ENCODE data around the gene XRCC4.

Gene XRCC4

DNA sequence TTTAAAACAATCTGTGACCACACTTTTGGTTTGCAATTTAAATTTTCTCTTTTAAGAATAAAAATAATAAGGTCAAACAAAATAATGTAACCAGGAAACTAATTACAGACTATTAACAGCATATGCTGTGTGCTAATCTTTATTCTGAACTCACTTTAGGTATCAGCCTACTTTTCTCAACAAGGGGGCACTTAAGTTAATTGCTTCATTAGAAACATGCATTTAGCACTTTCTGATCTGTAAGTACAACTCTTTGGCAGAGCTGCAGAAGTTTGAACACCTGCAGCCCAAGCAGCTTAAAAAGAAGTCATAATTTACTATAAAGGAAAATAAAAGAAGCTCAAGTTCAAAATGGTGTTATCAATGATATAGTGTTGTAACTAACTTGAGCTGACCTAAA is 21.7 kb downstream of the XRCC4 start:
- H3K4me3 ChIP-seq (ENCODE audit: low read depth, low read length), result no peak overlapping the region
- TF ChIP-seq, protein P1, sequence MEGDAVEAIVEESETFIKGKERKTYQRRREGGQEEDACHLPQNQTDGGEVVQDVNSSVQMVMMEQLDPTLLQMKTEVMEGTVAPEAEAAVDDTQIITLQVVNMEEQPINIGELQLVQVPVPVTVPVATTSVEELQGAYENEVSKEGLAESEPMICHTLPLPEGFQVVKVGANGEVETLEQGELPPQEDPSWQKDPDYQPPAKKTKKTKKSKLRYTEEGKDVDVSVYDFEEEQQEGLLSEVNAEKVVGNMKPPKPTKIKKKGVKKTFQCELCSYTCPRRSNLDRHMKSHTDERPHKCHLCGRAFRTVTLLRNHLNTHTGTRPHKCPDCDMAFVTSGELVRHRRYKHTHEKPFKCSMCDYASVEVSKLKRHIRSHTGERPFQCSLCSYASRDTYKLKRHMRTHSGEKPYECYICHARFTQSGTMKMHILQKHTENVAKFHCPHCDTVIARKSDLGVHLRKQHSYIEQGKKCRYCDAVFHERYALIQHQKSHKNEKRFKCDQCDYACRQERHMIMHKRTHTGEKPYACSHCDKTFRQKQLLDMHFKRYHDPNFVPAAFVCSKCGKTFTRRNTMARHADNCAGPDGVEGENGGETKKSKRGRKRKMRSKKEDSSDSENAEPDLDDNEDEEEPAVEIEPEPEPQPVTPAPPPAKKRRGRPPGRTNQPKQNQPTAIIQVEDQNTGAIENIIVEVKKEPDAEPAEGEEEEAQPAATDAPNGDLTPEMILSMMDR (IDR thresholded peaks at IDR 0.05; ENCODE audit: low read depth, low read length), result no peak

DNA sequence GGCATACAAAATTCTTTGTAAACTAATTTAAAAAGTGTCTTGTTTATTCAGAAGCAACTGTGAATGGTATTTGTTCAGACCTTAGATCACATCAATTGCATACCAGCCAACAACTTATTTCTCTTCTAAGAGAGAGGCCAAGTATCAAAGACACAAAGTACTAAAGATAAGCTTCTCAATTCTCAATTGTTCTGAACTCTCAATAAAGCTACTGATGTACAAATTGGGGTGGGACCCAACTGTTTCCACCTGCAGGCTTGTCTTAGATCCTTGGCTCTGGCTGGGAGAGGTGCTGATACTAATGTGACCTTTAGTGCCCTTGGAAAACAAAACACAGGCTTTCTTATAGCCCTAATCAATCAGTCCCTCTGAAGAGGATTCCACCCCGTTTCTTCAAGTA is 22.1 kb downstream of the XRCC4 start:
- no peak overlapping the region for H3K4me3 ChIP-seq (ENCODE audit: low read depth, low read length)
- TF ChIP-seq, protein P1 (IDR thresholded peaks at IDR 0.05; ENCODE audit: low read depth, low read length), result no peak

DNA sequence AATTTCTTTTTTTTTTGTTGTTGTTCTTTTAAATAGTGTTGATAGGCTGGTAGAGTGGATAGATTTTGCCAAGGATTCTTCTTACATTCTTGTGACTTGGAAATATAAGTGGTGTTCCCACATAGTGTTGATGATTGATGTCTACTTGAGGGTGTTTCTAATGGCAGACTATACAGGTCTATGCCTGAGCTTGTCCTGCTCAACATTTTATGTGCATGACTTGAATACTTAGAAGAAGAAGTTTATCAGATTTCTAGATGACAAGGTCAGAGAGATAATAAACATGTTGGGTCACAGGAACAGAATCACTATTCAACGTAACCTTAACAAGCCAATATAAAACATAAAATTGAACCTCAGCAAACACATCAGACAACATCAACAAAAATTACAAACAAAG is 24.2 kb downstream of the XRCC4 start:
- no peak overlapping the region for H3K4me3 ChIP-seq (ENCODE audit: low read depth, low read length)
- TF ChIP-seq, protein P1 (IDR thresholded peaks at IDR 0.05; ENCODE audit: low read depth, low read length), result no peak

DNA sequence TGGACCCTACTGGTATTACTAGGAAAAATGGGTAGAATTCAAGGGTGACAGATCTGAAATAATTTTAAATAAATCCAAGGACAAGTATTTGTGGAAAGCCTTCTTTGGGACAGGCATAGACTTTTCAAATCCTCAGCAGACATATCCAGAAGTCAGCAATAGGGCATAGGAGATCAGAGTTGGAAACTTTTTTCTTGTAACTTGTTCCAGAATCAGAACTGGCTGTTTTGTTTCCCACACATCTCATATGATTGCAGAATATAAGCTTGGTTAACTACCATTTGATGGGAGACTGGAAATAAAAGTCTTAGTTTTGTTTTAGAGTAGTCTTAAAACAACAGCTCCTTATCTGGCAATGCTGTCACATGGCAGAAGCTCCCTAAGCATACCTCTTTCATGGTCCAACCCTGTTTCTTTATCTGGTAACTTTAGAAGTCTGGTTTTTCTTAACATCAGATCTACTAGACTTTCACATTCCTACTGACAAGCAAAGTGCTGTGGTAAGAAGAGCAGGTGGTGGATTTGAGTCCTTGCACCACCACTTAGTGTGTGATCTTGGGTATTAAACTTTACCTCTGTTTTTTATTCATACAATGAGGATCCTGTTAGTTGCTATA is 25.1 kb downstream of the XRCC4 start:
- TF ChIP-seq, protein P1 (IDR thresholded peaks at IDR 0.05; ENCODE audit: low read depth, low read length), result no peak
- H3K4me3 ChIP-seq (ENCODE audit: low read depth, low read length), result no peak overlapping the region

DNA sequence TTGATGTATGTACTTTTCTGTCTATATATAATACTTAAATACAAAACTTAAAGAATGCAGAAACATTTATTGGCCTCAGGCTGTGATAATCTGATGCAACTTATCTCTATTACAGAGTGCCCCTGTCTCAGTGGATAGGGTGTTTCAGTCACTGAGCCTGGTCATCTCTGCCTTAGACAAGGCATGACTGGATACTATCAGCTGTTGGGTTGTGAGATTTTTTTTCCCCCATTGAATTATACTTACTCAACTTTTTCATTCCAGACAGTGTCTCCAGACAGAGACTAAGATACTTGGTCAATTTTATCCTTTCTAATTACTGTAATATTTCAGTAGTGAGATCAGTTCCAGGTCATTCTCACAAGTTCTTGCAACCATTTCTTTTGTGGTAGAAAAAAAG is 26.7 kb downstream of the XRCC4 start:
- no peak overlapping the region for H3K4me3 ChIP-seq (ENCODE audit: low read depth, low read length)
- TF ChIP-seq, protein P1 (IDR thresholded peaks at IDR 0.05; ENCODE audit: low read depth, low read length), result no peak

DNA sequence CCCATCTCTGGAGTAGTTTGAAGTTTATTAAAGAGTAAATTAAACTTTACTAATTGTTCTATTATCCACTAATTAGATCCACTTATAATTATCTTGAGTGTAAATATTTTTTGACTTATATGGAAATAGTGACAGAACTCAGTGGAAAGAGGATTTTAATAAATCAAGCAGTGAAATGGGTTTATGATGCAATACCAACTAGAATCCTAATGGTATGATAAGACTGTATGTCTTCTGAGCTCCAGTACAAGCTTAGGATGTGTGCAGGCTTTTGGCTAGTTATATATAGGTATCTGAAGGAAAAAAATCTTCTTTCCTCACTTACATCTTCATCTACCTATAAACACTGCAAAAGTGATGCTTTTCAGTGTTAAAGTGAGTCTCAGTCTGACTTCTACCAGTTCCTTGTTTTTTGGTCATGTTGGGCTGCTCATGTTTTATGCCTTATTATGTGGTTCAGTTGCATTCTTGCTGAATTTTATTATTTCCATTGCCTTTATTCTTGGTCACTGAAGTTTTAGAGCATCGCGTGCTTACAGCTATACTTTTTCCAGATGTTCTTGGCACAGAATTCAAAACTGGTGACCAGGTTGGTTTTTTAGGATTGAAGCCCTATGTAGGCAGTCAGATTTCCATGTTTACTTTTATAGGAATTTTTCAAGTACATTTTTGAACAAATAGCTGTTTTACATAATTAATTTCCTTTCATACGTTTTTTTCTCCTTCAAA is 30.5 kb downstream of the XRCC4 start:
- H3K4me3 ChIP-seq (ENCODE audit: low read depth, low read length), result no peak overlapping the region
- TF ChIP-seq, protein P1 (IDR thresholded peaks at IDR 0.05; ENCODE audit: low read depth, low read length), result no peak

DNA sequence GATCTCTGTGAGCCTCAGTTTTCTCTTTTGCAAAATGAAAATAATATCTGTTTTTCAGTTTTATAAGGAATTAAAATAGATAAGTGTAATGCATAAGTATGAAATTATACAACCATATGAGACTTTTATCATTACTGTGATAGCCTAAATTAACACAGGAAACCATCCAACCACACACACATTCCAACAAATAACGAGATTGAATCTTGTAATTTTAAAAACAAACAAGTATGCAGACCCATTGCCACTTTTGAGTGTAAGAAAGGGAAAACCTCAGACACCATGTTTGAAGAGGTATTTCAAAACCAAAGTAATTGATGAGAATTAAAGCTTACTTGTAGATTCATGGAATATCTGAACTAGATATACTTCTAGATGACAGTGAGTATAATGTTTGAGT is 32.0 kb downstream of the XRCC4 start:
- TF ChIP-seq, protein P1 (IDR thresholded peaks at IDR 0.05; ENCODE audit: low read depth, low read length), result no peak
- no peak overlapping the region for H3K4me3 ChIP-seq (ENCODE audit: low read depth, low read length)
